Keratinocyte (primary cell): ENCODE results near the gene ARHGAP24. TPM values are rescaled to one million over a fixed set of nuclear protein-coding genes. Genes with fewer than 3 reads are reported as not detected.

ENCODE experiments used
- DNase-seq: peaks from one replicate; pipeline ENCODE4 v3.0.0-alpha.2; 2011; ENCODE audit warnings: low read depth, missing footprints, low spot score
- FAIRE-seq: peaks from 2 replicates; lab custom pipeline; 2011; peaks lifted over from hg19 to GRCh38; lab: Jason Lieb, UNC
- H2AFZ ChIP-seq: 2 replicates; pipeline ENCODE4 v1.6.0; 2012; ENCODE audit warnings: low read length, control low read depth, inconsistent platforms; ENCODE audit not compliant: control insufficient read depth
- H3K27ac ChIP-seq: 2 replicates; pipeline ENCODE4 v1.5.1; 2011; ENCODE audit warnings: low read length; ENCODE audit not compliant: control insufficient read depth, insufficient read depth
- H3K27me3 ChIP-seq: 3 replicates; pipeline ENCODE4 v1.6.0; 2011; ENCODE audit warnings: low read length; ENCODE audit not compliant: control insufficient read depth, insufficient read depth; ENCODE audit errors: extremely low read depth
- H3K36me3 ChIP-seq, 2 experiments: 2 replicates in 1 of 2; 3 replicates in 1 of 2; pipeline ENCODE4 v1.5.1; 2011; ENCODE audit warnings: low read length in 2 of 2, mild to moderate bottlenecking in 1 of 2; ENCODE audit not compliant: control insufficient read depth in 2 of 2, insufficient read depth in 2 of 2; ENCODE audit errors: extremely low read depth in 1 of 2
- H3K4me1 ChIP-seq: 3 replicates; pipeline ENCODE4 v1.5.1; 2011; ENCODE audit warnings: low read length; ENCODE audit not compliant: control insufficient read depth, insufficient read depth; ENCODE audit errors: extremely low read depth
- H3K4me2 ChIP-seq: 3 replicates; pipeline ENCODE4 v1.6.0; 2011; ENCODE audit warnings: low read depth, low read length; ENCODE audit not compliant: control insufficient read depth, insufficient read depth; ENCODE audit errors: extremely low read depth
- H3K4me3 ChIP-seq, 3 experiments: fragments of 200-600 bp in 1 of 3; sonication (generic) in 1 of 3; 2 replicates in 2 of 3; 3 replicates in 1 of 3; pipeline ENCODE4 v1.5.1; 2011 to 2016; ENCODE audit warnings: low read length in 3 of 3, mild to moderate bottlenecking in 3 of 3, control low read depth in 2 of 3, inconsistent platforms in 1 of 3, low read depth in 1 of 3, mixed read lengths in 1 of 3, mixed run types in 1 of 3, moderate library complexity in 1 of 3; ENCODE audit not compliant: control insufficient read depth in 2 of 3, insufficient read depth in 2 of 3; ENCODE audit errors: extremely low read depth in 1 of 3
- H3K79me2 ChIP-seq: 2 replicates; pipeline ENCODE4 v1.6.0; 2012; ENCODE audit warnings: low read length; ENCODE audit not compliant: control insufficient read depth, insufficient read depth
- H3K9ac ChIP-seq: 3 replicates; pipeline ENCODE4 v1.6.0; 2011; ENCODE audit warnings: low read length; ENCODE audit not compliant: control insufficient read depth, insufficient read depth; ENCODE audit errors: extremely low read depth
- H3K9me1 ChIP-seq: 3 replicates; pipeline ENCODE4 v1.6.0; 2011; ENCODE audit warnings: low read length; ENCODE audit not compliant: control insufficient read depth, insufficient read depth; ENCODE audit errors: extremely low read depth
- H3K9me3 ChIP-seq: 2 replicates; pipeline ENCODE4 v1.5.1; 2012; ENCODE audit warnings: low read depth, low read length; ENCODE audit not compliant: control insufficient read depth
- H4K20me1 ChIP-seq: 3 replicates; pipeline ENCODE4 v1.6.0; 2011; ENCODE audit warnings: low read length; ENCODE audit not compliant: control insufficient read depth, insufficient read depth; ENCODE audit errors: extremely low read depth
- CTCF ChIP-seq, 3 experiments: IDR thresholded peaks in 1 of 3; conservative IDR thresholded peaks in 1 of 3; optimal IDR thresholded peaks in 1 of 3; 2 replicates in 2 of 3; 3 replicates in 1 of 3; pipeline versions ENCODE3 to v1.5.1; 2011; ENCODE audit warnings: low read length in 3 of 3, mild to moderate bottlenecking in 3 of 3, moderate library complexity in 2 of 3, control low read depth in 1 of 3, inconsistent platforms in 1 of 3; ENCODE audit not compliant: insufficient read depth in 2 of 3; ENCODE audit errors: extremely low read depth in 1 of 3
- EZH2 ChIP-seq: IDR thresholded peaks from one replicate; pipeline ENCODE4 v1.6.1; 2012; ENCODE audit warnings: inconsistent platforms, mild to moderate bottlenecking, low read length, moderate library complexity
- dilution Hi-C: fragments of 300-500 bp; cut with MboI; formaldehyde crosslinking; loops from one replicate; pipeline ENCODE4 v1.7.0; 2020; ENCODE audit warnings: low sequenced_read_pairs; ENCODE audit not compliant: extremely low pct_ligation_motif_present
- polyA plus RNA-seq, 5 experiments: library from polyadenylated mRNA; depleted of rRNA in 3 of 5; stranded (reverse) in 3 of 5; stranded (forward) in 1 of 5; unstranded in 1 of 5; fragments of >200 nt; gene quantifications; 1 replicate in 1 of 5; 2 replicates in 3 of 5; 3 replicates in 1 of 5; pipeline versions ENCODE4 v1.2.1 to v1.2.3, GENCODE V29; 2011 to 2012; ENCODE audit warnings: missing spikeins in 2 of 5, low read depth in 1 of 5, low replicate concordance in 1 of 5

Gene ARHGAP24
- polyA plus RNA-seq, 1 donor (not counting 4 experiments of a cell fraction or from before 2014, with no cell fraction given) = 0.87 TPM

GRCh38 chr4:85726555-85726954 is 251.6 kb downstream of the ARHGAP24 start:
- H3K9ac ChIP-seq = no peak overlapping the region

GRCh38 chr4:85728464-85728863 is 253.5 kb downstream of the ARHGAP24 start:
- no peaks in the 10 kb centered on the region for H3K27me3 ChIP-seq
- no peak overlapping the region for H3K4me3 ChIP-seq
- H3K4me2 ChIP-seq = no peak overlapping the region
- H4K20me1 ChIP-seq = no peaks in the 10 kb centered on the region
- no peak overlapping the region for H2AFZ ChIP-seq
- no peaks in the 10 kb centered on the region for H3K79me2 ChIP-seq
- dilution Hi-C loops = no loop called here
- TF ChIP-seq EZH2 (no peak), CTCF (optimal IDR thresholded peaks at IDR 0.05 in 1 of 3, IDR thresholded peaks at IDR 0.05 in 1 of 3, conservative IDR thresholded peaks at IDR 0.05 in 1 of 3; ENCODE audit: extremely low read depth in 1 of 3, insufficient read depth in 2 of 3, low read length in 3 of 3) (no peak)
- no peak for DNase-seq
- no peaks in the 10 kb centered on the region for H3K4me1 ChIP-seq
- no peaks in the 10 kb centered on the region for H3K9me1 ChIP-seq
- no peaks in the 10 kb centered on the region for H3K36me3 ChIP-seq
- no peak for FAIRE-seq
- no peaks in the 10 kb centered on the region for H3K9me3 ChIP-seq
- no peak overlapping the region for H3K27ac ChIP-seq
- no peak overlapping the region for H3K9ac ChIP-seq

More at GRCh38 chr4:85726555-85726954, 251.6 kb downstream of the ARHGAP24 start:
- dilution Hi-C loops = no loop called here
- Histone ChIP-seq H3K9me1 (no peaks in the 10 kb centered on the region), H3K4me2 (no peak overlapping the region), H3K4me3 (no peak overlapping the region), H3K79me2 (no peaks in the 10 kb centered on the region), H3K4me1 (no peaks in the 10 kb centered on the region), H2AFZ (no peak overlapping the region), H3K9me3 (no peaks in the 10 kb centered on the region), H3K27me3 (no peaks in the 10 kb centered on the region), H3K36me3 (no peaks in the 10 kb centered on the region), H3K27ac (no peak overlapping the region), H4K20me1 (no peaks in the 10 kb centered on the region)
- FAIRE-seq (no peak), DNase-seq (no peak)
- TF ChIP-seq EZH2 = no peak
- no peak for TF ChIP-seq CTCF (optimal IDR thresholded peaks at IDR 0.05 in 1 of 3, IDR thresholded peaks at IDR 0.05 in 1 of 3, conservative IDR thresholded peaks at IDR 0.05 in 1 of 3; ENCODE audit: extremely low read depth in 1 of 3, insufficient read depth in 2 of 3, low read length in 3 of 3)
